Measurements from ENCODE around the gene ETV7. TPM values are rescaled to one million over a fixed set of nuclear protein-coding genes. Genes with fewer than 3 reads are reported as not detected.

ETV7 gene
- total RNA-seq, 1 donor from 2014 or later, result not detected

DNA sequence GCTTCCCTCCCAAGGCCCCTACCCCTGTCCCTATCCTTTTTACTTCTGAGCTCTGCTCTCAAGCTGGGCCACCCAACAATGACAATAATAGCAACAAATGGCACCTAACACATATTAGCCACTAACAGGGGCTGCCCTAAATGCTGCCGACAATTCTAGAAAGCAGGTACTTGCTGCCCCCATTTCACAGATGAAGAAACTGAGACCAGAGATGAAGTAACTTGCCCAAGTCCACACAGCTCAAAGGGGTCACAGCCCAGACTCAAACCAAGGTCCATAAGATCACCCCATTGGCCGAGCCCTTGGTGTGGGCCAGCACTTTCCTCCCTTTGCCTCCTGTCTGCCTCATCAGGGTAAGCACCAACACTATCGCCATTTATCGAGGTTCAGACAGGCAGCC is 62.8 kb downstream of the ETV7 start:
- Mint-ChIP-seq H3K4me1 (ENCODE audit: low read depth, unreplicated experiment) (peaks cover 33% of the 10 kb centered on the region), H3K9me3 (ENCODE audit: unreplicated experiment) (peaks cover 3% of the 10 kb centered on the region), H3K27ac (ENCODE audit: unreplicated experiment) (no peak overlapping the region), H3K27me3 (ENCODE audit: unreplicated experiment) (peaks cover 4% of the 10 kb centered on the region), H3K4me3 (ENCODE audit: unreplicated experiment) (no peak overlapping the region), H3K36me3 (ENCODE audit: unreplicated experiment) (no peaks in the 10 kb centered on the region)
- no peak for DNase-seq
- TF ChIP-seq CTCF (IDR thresholded peaks at IDR 0.05; ENCODE audit: partially characterized antibody, unreplicated experiment), result no peak

DNA sequence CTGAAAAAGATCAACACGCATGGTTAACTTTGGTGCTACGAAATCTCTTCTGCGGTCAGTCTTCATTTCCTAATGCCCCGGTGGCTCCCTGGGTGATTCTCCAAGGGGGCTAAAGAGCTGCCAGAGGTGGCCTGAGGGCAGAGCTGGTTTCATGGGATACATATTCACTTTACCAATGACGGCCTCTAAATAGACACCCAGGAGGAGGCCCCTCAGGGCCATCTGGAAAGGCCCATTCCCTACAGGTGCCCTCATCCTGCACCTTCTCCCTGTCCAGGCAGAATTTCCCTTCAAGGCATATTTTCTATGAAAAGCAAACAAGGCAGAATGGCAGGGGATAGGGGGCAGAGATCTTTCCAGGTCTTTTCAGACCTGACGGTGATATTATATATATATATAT is 63.3 kb downstream of the ETV7 start:
- TF ChIP-seq CTCF (IDR thresholded peaks at IDR 0.05; ENCODE audit: partially characterized antibody, unreplicated experiment), result no peak
- peaks cover 5% of the 10 kb centered on the region for H3K9me3 Mint-ChIP-seq (ENCODE audit: unreplicated experiment)
- no peaks in the 10 kb centered on the region for H3K36me3 Mint-ChIP-seq (ENCODE audit: unreplicated experiment)

DNA sequence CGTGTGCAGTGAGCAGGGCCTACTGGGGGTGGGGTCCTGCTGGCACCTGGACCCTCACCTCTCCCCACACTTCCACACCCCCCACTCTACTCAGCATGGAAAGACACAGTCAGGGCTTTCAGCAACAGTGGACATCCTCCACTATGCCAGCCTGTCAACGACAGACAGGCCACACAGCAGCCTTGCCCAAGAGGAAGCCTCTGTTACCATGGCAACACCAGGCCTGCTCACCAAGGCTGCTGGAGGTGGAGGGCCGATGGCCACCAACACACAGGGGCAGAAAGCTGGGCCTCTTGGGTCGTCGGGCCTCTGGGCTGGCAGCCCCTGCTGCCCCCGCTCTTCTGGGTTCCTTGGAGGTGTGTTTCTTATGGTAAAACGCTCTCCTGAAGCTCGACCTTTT is 64.4 kb downstream of the ETV7 start:
- H3K4me1 Mint-ChIP-seq (ENCODE audit: low read depth, unreplicated experiment), result peaks cover 38% of the 10 kb centered on the region
- no peak overlapping the region for H3K27ac Mint-ChIP-seq (ENCODE audit: unreplicated experiment)
- TF ChIP-seq CTCF (IDR thresholded peaks at IDR 0.05; ENCODE audit: partially characterized antibody, unreplicated experiment), result no peak
- DNase-seq, result peak; percentile 58
- peaks cover 9% of the 10 kb centered on the region for H3K9me3 Mint-ChIP-seq (ENCODE audit: unreplicated experiment)
- peaks cover 8% of the 10 kb centered on the region for H3K27me3 Mint-ChIP-seq (ENCODE audit: unreplicated experiment)
- H3K4me3 Mint-ChIP-seq (ENCODE audit: unreplicated experiment), result no peak overlapping the region
- no peaks in the 10 kb centered on the region for H3K36me3 Mint-ChIP-seq (ENCODE audit: unreplicated experiment)

More for the DNA sequence above, 63.3 kb downstream of the ETV7 start:
- Mint-ChIP-seq H3K4me3 (ENCODE audit: unreplicated experiment) (no peak overlapping the region), H3K27ac (ENCODE audit: unreplicated experiment) (no peak overlapping the region), H3K4me1 (ENCODE audit: low read depth, unreplicated experiment) (peaks cover 33% of the 10 kb centered on the region), H3K27me3 (ENCODE audit: unreplicated experiment) (peaks cover 8% of the 10 kb centered on the region)
- no peak for DNase-seq

DNA sequence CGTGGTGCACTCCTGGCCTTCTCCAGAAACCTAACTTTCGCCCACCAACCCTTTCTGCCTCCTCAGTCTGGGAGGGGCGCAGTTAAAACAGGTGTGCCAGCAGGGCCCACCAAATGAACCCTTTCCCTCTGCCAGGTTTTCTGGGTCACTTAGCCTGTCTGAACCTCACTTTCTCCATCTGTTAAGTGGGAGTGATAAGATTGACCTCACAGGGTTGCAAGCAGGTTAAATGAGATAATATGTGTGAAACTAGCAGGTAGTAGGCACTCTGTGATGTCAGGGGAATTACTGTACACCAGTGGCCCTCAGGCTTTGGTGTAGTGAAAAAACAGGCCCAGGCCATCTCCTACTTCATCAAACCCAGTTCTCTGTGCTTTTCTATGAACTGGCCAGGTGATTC is 64.9 kb downstream of the ETV7 start:
- Mint-ChIP-seq H3K36me3 (ENCODE audit: unreplicated experiment) (no peaks in the 10 kb centered on the region), H3K4me1 (ENCODE audit: low read depth, unreplicated experiment) (peaks cover 35% of the 10 kb centered on the region), H3K27ac (ENCODE audit: unreplicated experiment) (no peak overlapping the region), H3K27me3 (ENCODE audit: unreplicated experiment) (peaks cover 8% of the 10 kb centered on the region), H3K9me3 (ENCODE audit: unreplicated experiment) (peaks cover 9% of the 10 kb centered on the region), H3K4me3 (ENCODE audit: unreplicated experiment) (no peak overlapping the region)
- no peak for DNase-seq
- TF ChIP-seq CTCF (IDR thresholded peaks at IDR 0.05; ENCODE audit: partially characterized antibody, unreplicated experiment), result no peak

- H3K27me3 Mint-ChIP-seq (ENCODE audit: unreplicated experiment), result peaks cover 4% of the 10 kb centered on the region
- no peak overlapping the region for H3K4me3 Mint-ChIP-seq (ENCODE audit: unreplicated experiment)
- no peak for DNase-seq
- no peak overlapping the region for H3K27ac Mint-ChIP-seq (ENCODE audit: unreplicated experiment)
- no peak for TF ChIP-seq CTCF (IDR thresholded peaks at IDR 0.05; ENCODE audit: partially characterized antibody, unreplicated experiment)
- peaks cover 16% of the 10 kb centered on the region for H3K4me1 Mint-ChIP-seq (ENCODE audit: low read depth, unreplicated experiment)
- no peaks in the 10 kb centered on the region for H3K36me3 Mint-ChIP-seq (ENCODE audit: unreplicated experiment)
- peaks cover 8% of the 10 kb centered on the region for H3K9me3 Mint-ChIP-seq (ENCODE audit: unreplicated experiment)
Observed at GRCh38 chr6:36320475-36320874, 67.0 kb downstream of the ETV7 start.

Data from glutamatergic neuron (in vitro differentiated cells).